Esophagus muscularis mucosa (tissue), 4 donors: Measurements from ENCODE around the gene STK24. TPM values are rescaled to one million over a fixed set of nuclear protein-coding genes. Genes with fewer than 3 reads are reported as not detected.
"Not testable (repeated sequence)": the region's sequence is repeated elsewhere in the genome, so short reads cannot be mapped to it uniquely, and the experiment has no call there.

Source experiments
- DNase-seq: peaks from one replicate; pipeline ENCODE4 v3.0.0-alpha.2; 2017; ENCODE audit errors: extremely low spot score
- H3K27ac ChIP-seq, 4 donors: fragments of 200-600 bp; sonication (generic); replicated peaks in 1 of 4; 1 replicate in 3 of 4; 2 replicates in 1 of 4; pipeline ENCODE4 v1.5.1; 2016 to 2019; ENCODE audit warnings: mild to moderate bottlenecking in 1 of 4
- H3K27me3 ChIP-seq, 4 donors: fragments of 200-600 bp; sonication (generic); one replicate each; pipeline versions ENCODE4 v1.5.1 to v1.6.0; 2016 to 2019
- H3K36me3 ChIP-seq, 4 donors: fragments of 200-600 bp; sonication (generic); one replicate each; pipeline ENCODE4 v1.5.1; 2016 to 2019
- H3K4me1 ChIP-seq, 4 donors: fragments of 200-600 bp; sonication (generic); one replicate each; pipeline ENCODE4 v1.5.1; 2016 to 2019
- H3K4me3 ChIP-seq, 4 donors: fragments of 200-600 bp; sonication (generic); 1 replicate in 2 of 4; 2 replicates in 2 of 4; pipeline ENCODE4 v1.5.1; 2016 to 2019; ENCODE audit warnings: mild to moderate bottlenecking in 4 of 4, moderate library complexity in 1 of 4
- H3K9me3 ChIP-seq, 4 donors: fragments of 200-600 bp; sonication (generic); 1 replicate in 3 of 4; 2 replicates in 1 of 4; pipeline ENCODE4 v1.5.1; 2016 to 2019
- CTCF ChIP-seq, 3 experiments: fragments of 200-600 bp in 2 of 3; fragments of 450-650 bp in 1 of 3; sonication (generic) in 2 of 3; IDR thresholded peaks; one replicate each; pipeline ENCODE4 v1.5.1; 2017 to 2019; ENCODE audit warnings: antibody characterized with exemption in 3 of 3, mild to moderate bottlenecking in 2 of 3, moderate library complexity in 1 of 3
- EP300 ChIP-seq: sonication (generic); formaldehyde crosslinking; IDR thresholded peaks from one replicate; pipeline ENCODE4 v1.6.1; 2017; ENCODE audit warnings: antibody characterized with exemption
- POLR2A ChIP-seq: fragments of 450-650 bp; IDR thresholded peaks from one replicate; pipeline ENCODE4 v1.6.1; 2017; ENCODE audit warnings: antibody characterized with exemption, moderate library complexity, mild to moderate bottlenecking, low read depth
- POLR2AphosphoS5 ChIP-seq, 2 donors: sonication (generic); formaldehyde crosslinking; IDR thresholded peaks; one replicate each; pipeline ENCODE4 v1.6.1; 2017; ENCODE audit warnings: antibody characterized with exemption in 2 of 2
- WGBS: methylation state at CpG from one replicate; pipeline ENCODE4 v1.1.5; 2018; 5-methylcytosine and 5-hydroxymethylcytosine counted together
- intact Hi-C: fragments of 100-400 bp; cut with DNase I; formaldehyde crosslinking; loops from one replicate; pipeline ENCODE4 v1.15.1; 2023
- total RNA-seq, 4 donors: library from RNA; depleted of rRNA; stranded (reverse); fragments of >200 nt; gene quantifications; one replicate each; pipeline versions ENCODE4 v1.1.0 to v1.2.1, GENCODE V29; 2016

The STK24 gene
- total RNA-seq, 4 donors from 2014 or later = 61.9 to 108 (median 96.7) TPM

- intact Hi-C loops = no loop called here
- TF ChIP-seq CTCF (IDR thresholded peaks at IDR 0.05) (no peak), POLR2A (no peak), POLR2AphosphoS5 (IDR thresholded peaks at IDR 0.05) (no peak), EP300 (no peak)
- 91% methylated on average over 3 of the region's 3 CpGs for WGBS
- Histone ChIP-seq H3K27ac (no peak overlapping the region), H3K36me3 (no peaks in the 10 kb centered on the region), H3K4me1 (peaks cover 0 to 4% (median 0%) of the 10 kb centered on the region in 4 donors), H3K9me3 (peaks cover 0 to 3% (median 0%) of the 10 kb centered on the region in 4 donors), H3K4me3 (no peak overlapping the region), H3K27me3 (no peaks in the 10 kb centered on the region)
- no peak for DNase-seq
Measured at GRCh38 chr13:98595134-98595533, 18.2 kb upstream of the STK24 start.

GRCh38 chr13:98592362-98592732, 15.4 kb upstream of the STK24 start:
- 84% methylated on average over 5 of the region's 5 CpGs for WGBS
- Histone ChIP-seq H3K4me3 (no peak overlapping the region), H3K27ac (no peak overlapping the region), H3K27me3 (no peaks in the 10 kb centered on the region), H3K36me3 (no peaks in the 10 kb centered on the region), H3K9me3 (peaks cover 0 to 3% (median 0%) of the 10 kb centered on the region in 4 donors), H3K4me1 (no peaks in the 10 kb centered on the region)
- TF ChIP-seq CTCF (IDR thresholded peaks at IDR 0.05) (no peak), EP300 (no peak), POLR2A (no peak), POLR2AphosphoS5 (IDR thresholded peaks at IDR 0.05) (no peak)
- intact Hi-C loops = no loop called here
- DNase-seq = no peak

- H3K27me3 ChIP-seq = no peaks in the 10 kb centered on the region
- H3K27ac ChIP-seq = no peak overlapping the region
- 93% methylated on average over 2 of the region's 2 CpGs for WGBS
- intact Hi-C loops = no loop called here
- H3K4me3 ChIP-seq = no peak overlapping the region
- TF ChIP-seq POLR2AphosphoS5 (IDR thresholded peaks at IDR 0.05) = no peak
- no peak for TF ChIP-seq POLR2A
- TF ChIP-seq CTCF (IDR thresholded peaks at IDR 0.05) = no peak
- TF ChIP-seq EP300 = no peak
- no peaks in the 10 kb centered on the region for H3K4me1 ChIP-seq
- H3K36me3 ChIP-seq = no peaks in the 10 kb centered on the region
- no peak for DNase-seq
- peaks cover 0 to 3% (median 0%) of the 10 kb centered on the region in 4 donors for H3K9me3 ChIP-seq
Measured at GRCh38 chr13:98591721-98592361, 14.9 kb upstream of the STK24 start.

GRCh38 chr13:98590471-98590870, 13.6 kb upstream of the STK24 start:
- H3K27ac ChIP-seq, H3K4me3 ChIP-seq, intact Hi-C loops, H3K36me3 ChIP-seq, H3K4me1 ChIP-seq, DNase-seq, H3K9me3 ChIP-seq, H3K27me3 ChIP-seq: not testable (repeated sequence)
- WGBS = 97% methylated on average over 6 of the region's 6 CpGs

- intact Hi-C loops, H3K36me3 ChIP-seq, H3K9me3 ChIP-seq, H3K27me3 ChIP-seq, H3K27ac ChIP-seq, DNase-seq, H3K4me3 ChIP-seq: not testable (repeated sequence)
- 96% methylated on average over 12 of the region's 12 CpGs for WGBS
- H3K4me1 ChIP-seq = peaks cover 0 to 12% (median 9%) of the 10 kb centered on the region in 4 donors
Measured at GRCh38 chr13:98589516-98589915, 12.6 kb upstream of the STK24 start.
